HUES64 (cell line): Measurements from ENCODE around the gene ULBP3.
"Not testable (repeated sequence)": the region's sequence is repeated elsewhere in the genome, so short reads cannot be mapped to it uniquely, and the experiment has no call there.

Experiments used
- H3K27ac ChIP-seq: 2 replicates; pipeline ENCODE4 v1.7.0; 2013; ENCODE audit warnings: low read depth, low read length, inconsistent platforms
- H3K27me3 ChIP-seq: 2 replicates; pipeline ENCODE4 v1.6.1; 2013; ENCODE audit warnings: mild to moderate bottlenecking, low read length; ENCODE audit not compliant: insufficient read depth
- H3K36me3 ChIP-seq: 2 replicates; pipeline ENCODE4 v1.6.1; 2013; ENCODE audit warnings: mild to moderate bottlenecking, low read length; ENCODE audit not compliant: insufficient read depth
- H3K4me1 ChIP-seq: 2 replicates; pipeline ENCODE4 v1.6.1; 2013; ENCODE audit warnings: mild to moderate bottlenecking, low read length, moderate library complexity; ENCODE audit not compliant: insufficient read depth
- H3K4me3 ChIP-seq: 2 replicates; pipeline ENCODE4 v1.5.1; 2013; ENCODE audit warnings: mild to moderate bottlenecking, low read length, moderate library complexity
- H3K9ac ChIP-seq: 2 replicates; pipeline ENCODE4 v1.6.1; 2013; ENCODE audit warnings: mild to moderate bottlenecking, low read depth, low read length
- H3K9me3 ChIP-seq: 2 replicates; pipeline ENCODE4 v1.6.1; 2013; ENCODE audit warnings: low read depth, low read length; ENCODE audit not compliant: insufficient read depth
- WGBS: fragments of 150-250, 120-280 bp; methylation state at CpG from one replicate; pipeline ENCODE4 v1.1.7; 2013; ENCODE audit warnings: missing lambda C conversion rate; 5-methylcytosine and 5-hydroxymethylcytosine counted together

ULBP3 gene

DNA sequence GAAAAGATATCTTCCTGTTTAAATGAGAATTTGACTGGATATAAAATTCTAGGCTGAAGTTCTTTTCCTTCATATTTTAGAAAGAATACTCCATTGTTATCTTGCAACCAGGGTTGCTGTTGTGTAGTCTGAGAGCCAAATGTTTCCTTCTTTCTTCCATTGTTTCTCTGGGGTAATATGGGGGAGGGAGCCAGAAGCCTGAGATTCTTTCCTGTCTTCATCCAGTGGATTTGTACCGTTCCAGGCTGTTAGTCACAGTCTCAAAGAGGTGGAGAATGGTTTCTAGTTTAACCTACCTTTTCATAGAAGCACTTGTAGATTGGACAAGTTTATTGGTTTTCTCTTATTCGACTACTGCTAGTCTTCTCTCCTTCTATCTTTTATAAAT, 6.1 kb upstream of the ULBP3 start:
- Histone ChIP-seq H3K27me3 (peaks cover 2% of the 10 kb centered on the region; the same call in 1 of the 2 replicates), H3K27ac (no peak overlapping the region), H3K4me3 (no peak overlapping the region), H3K36me3 (no peaks in the 10 kb centered on the region), H3K4me1 (no peaks in the 10 kb centered on the region), H3K9ac (no peak overlapping the region), H3K9me3 (no peaks in the 10 kb centered on the region)
- WGBS = 33% methylated on average over 1 of the region's 2 CpGs

- not testable (repeated sequence) for H3K9me3 ChIP-seq, H3K4me3 ChIP-seq, H3K36me3 ChIP-seq, H3K27me3 ChIP-seq, H3K4me1 ChIP-seq, H3K9ac ChIP-seq, H3K27ac ChIP-seq
- 100% methylated on average over 3 of the region's 4 CpGs for WGBS
Observed at GRCh38 chr6:150074396-150075033, 5.6 kb upstream of the ULBP3 start.

GRCh38 chr6:150072201-150072600, 3.3 kb upstream of the ULBP3 start:
- no peaks in the 10 kb centered on the region for H3K36me3 ChIP-seq
- H3K4me3 ChIP-seq = no peak overlapping the region
- H3K4me1 ChIP-seq = 0 out of 2 replicates have a peak, but pooled peaks cover 3% of the 10 kb centered on the region
- H3K9me3 ChIP-seq = no peaks in the 10 kb centered on the region
- H3K27ac ChIP-seq = no peak overlapping the region
- peaks cover 26% of the 10 kb centered on the region for H3K27me3 ChIP-seq
- 63% methylated on average over 8 of the region's 8 CpGs for WGBS
- H3K9ac ChIP-seq = no peak overlapping the region

DNA sequence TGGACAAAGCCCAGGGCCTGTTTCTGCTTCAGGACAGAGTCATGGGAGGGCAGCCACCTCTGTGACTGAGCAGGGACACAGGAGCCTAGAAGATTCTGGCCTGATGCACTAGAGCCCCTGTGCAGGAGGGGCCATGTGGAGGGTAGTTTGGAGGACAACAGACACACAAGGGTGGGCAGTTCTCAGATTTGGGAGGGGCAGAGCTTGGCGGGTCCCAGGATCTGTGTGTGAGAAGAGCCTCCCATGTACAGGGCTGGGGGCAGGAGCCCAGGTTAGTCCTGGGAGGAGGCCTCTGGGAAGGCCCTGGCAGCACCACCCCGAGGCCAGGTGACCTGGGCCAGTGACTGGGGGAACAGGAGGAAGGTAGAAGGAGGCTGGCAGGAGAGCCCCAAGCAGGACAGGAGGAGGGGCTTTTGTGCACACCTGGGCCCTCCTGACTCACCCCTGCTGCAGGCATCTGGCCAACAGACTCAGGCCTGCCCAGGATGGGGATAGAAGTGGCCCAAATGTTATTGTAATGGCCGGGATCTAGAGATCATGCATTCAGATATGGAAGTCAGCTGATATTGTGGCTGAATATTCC, 1.4 kb upstream of the ULBP3 start:
- 88% methylated on average over 3 of the region's 3 CpGs for WGBS
- no peak overlapping the region for H3K9ac ChIP-seq
- H3K4me1 ChIP-seq = 0 out of 2 replicates have a peak, but pooled peaks cover 3% of the 10 kb centered on the region
- H3K36me3 ChIP-seq = no peaks in the 10 kb centered on the region
- H3K4me3 ChIP-seq = no peak overlapping the region
- no peaks in the 10 kb centered on the region for H3K9me3 ChIP-seq
- no peak overlapping the region for H3K27ac ChIP-seq
- H3K27me3 ChIP-seq = peaks cover 29% of the 10 kb centered on the region

DNA sequence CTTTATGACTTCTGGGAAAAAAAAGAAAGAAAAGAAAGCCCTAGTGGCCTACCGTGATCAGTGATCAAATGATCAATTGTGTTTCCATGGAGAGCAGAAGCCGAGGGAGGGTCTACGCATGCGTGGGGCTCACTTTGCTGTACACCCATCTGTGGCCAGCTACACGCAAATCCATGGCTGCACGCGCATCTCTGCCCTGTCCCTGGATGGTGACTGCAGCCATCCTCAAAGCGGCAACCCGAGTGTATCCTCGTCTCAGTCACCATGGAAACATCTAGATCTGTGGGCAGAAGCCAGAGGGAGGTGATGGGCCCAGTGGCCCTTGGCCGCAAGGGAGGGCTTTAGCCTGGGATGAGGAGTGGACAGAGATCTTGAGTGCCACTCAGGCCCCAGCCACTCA, 785 bp upstream of the ULBP3 start:
- WGBS = 69% methylated on average over 11 of the region's 11 CpGs
- H3K36me3 ChIP-seq = no peaks in the 10 kb centered on the region
- peaks cover 29% of the 10 kb centered on the region for H3K27me3 ChIP-seq
- no peak overlapping the region for H3K27ac ChIP-seq
- no peaks in the 10 kb centered on the region for H3K9me3 ChIP-seq
- H3K9ac ChIP-seq = no peak overlapping the region
- 0 out of 2 replicates have a peak, but pooled peaks cover 3% of the 10 kb centered on the region for H3K4me1 ChIP-seq
- peak overlapping the region; percentile 87 for H3K4me3 ChIP-seq

GRCh38 chr6:150068151-150068550, 770 bp downstream of the ULBP3 start:
- Histone ChIP-seq H3K9me3 (no peaks in the 10 kb centered on the region), H3K36me3 (no peaks in the 10 kb centered on the region), H3K4me3 (peak overlapping the region; percentile 87), H3K4me1 (0 out of 2 replicates have a peak, but pooled peaks cover 3% of the 10 kb centered on the region), H3K9ac (peak overlapping the region; percentile 73), H3K27me3 (peaks cover 29% of the 10 kb centered on the region), H3K27ac (no peak overlapping the region)
- 55% methylated on average over 4 of the region's 4 CpGs for WGBS

GRCh38 chr6:150065083-150065482, 3.8 kb downstream of the ULBP3 start:
- Histone ChIP-seq H3K4me1 (0 out of 2 replicates have a peak, but pooled peaks cover 3% of the 10 kb centered on the region), H3K27me3 (peaks cover 28% of the 10 kb centered on the region), H3K4me3 (no peak overlapping the region), H3K27ac (no peak overlapping the region), H3K36me3 (no peaks in the 10 kb centered on the region), H3K9me3 (no peaks in the 10 kb centered on the region), H3K9ac (no peak overlapping the region)
- WGBS = 79% methylated on average over 2 of the region's 2 CpGs

- Histone ChIP-seq H3K9me3 (no peaks in the 10 kb centered on the region), H3K4me3 (no peak overlapping the region), H3K27me3 (peaks cover 17% of the 10 kb centered on the region), H3K4me1 (0 out of 2 replicates have a peak, but pooled peaks cover 3% of the 10 kb centered on the region), H3K36me3 (no peaks in the 10 kb centered on the region), H3K9ac (no peak overlapping the region), H3K27ac (no peak overlapping the region)
- WGBS = 92% methylated on average over 6 of the region's 6 CpGs
Observed at GRCh38 chr6:150063640-150064039, 5.3 kb downstream of the ULBP3 start.

- H3K36me3 ChIP-seq, H3K4me1 ChIP-seq, H3K27me3 ChIP-seq, H3K9ac ChIP-seq, H3K9me3 ChIP-seq, H3K27ac ChIP-seq, H3K4me3 ChIP-seq: not testable (repeated sequence)
- WGBS = 88% methylated on average over 7 of the region's 7 CpGs
Observed at GRCh38 chr6:150059973-150060372, 8.9 kb downstream of the ULBP3 start.

DNA sequence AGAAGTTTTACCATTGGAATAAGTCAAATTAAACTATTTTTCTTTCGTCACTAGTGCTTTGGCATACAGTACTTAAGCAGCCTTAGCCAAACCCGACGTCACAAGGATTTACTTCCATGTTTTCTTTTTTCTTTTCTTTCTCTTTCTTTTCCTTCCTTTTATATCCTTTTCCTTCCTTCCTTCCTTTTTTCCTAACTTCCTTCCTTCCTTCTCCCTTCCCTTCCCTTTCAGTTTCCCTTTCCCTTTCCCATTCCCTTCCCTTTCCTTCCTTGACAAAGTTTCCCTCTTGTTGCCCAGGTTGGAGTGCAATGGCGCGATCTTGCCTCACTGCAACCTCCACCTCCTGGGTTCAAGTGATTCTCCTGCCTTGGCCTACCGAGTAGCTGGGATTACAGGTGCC, 9.9 kb downstream of the ULBP3 start:
- H3K27ac ChIP-seq = no peak overlapping the region
- 94% methylated on average over 6 of the region's 6 CpGs for WGBS
- peaks cover 2% of the 10 kb centered on the region; the same call in 1 of the 2 replicates for H3K27me3 ChIP-seq
- no peaks in the 10 kb centered on the region for H3K36me3 ChIP-seq
- no peaks in the 10 kb centered on the region for H3K4me1 ChIP-seq
- H3K4me3 ChIP-seq = no peak overlapping the region
- no peak overlapping the region for H3K9ac ChIP-seq
- no peaks in the 10 kb centered on the region for H3K9me3 ChIP-seq

- WGBS = 92% methylated on average over 14 of the region's 14 CpGs
- Histone ChIP-seq H3K36me3 (no peaks in the 10 kb centered on the region), H3K4me3 (no peak overlapping the region), H3K9ac (no peak overlapping the region), H3K27ac (no peak overlapping the region), H3K27me3 (peaks cover 2% of the 10 kb centered on the region; the same call in 1 of the 2 replicates), H3K9me3 (no peaks in the 10 kb centered on the region), H3K4me1 (no peaks in the 10 kb centered on the region)
Observed at GRCh38 chr6:150058231-150058792, 10.6 kb downstream of the ULBP3 start.
